Type B pancreatic cell (in vitro differentiated cells): Measurements from ENCODE around the gene BTBD19. TPM values are rescaled to one million over a fixed set of nuclear protein-coding genes. Genes with fewer than 3 reads are reported as not detected.

Source experiments
- DNase-seq: peaks from one replicate; pipeline ENCODE4 v3.0.0; 2021; ENCODE audit warnings: mixed read lengths; ENCODE audit not compliant: unreplicated experiment; ENCODE audit errors: extremely low spot score
- H3K27ac Mint-ChIP-seq: 2 replicates; pipeline ENCODE4 v1.8.0; 2021; ENCODE audit warnings: mild to moderate bottlenecking, mixed read lengths
- H3K27me3 Mint-ChIP-seq: 2 replicates; pipeline ENCODE4 v1.8.0; 2021; ENCODE audit warnings: mixed read lengths
- H3K36me3 Mint-ChIP-seq: 2 replicates; pipeline ENCODE4 v1.8.0; 2021; ENCODE audit warnings: mixed read lengths
- H3K4me1 Mint-ChIP-seq: one replicate; pipeline ENCODE4 v1.8.0; 2021; ENCODE audit warnings: mixed read lengths; ENCODE audit not compliant: unreplicated experiment
- H3K4me3 Mint-ChIP-seq: 2 replicates; pipeline ENCODE4 v1.8.0; 2021; ENCODE audit warnings: mild to moderate bottlenecking, mixed read lengths
- H3K9me3 Mint-ChIP-seq: 2 replicates; pipeline ENCODE4 v1.8.0; 2021; ENCODE audit warnings: mixed read lengths
- CTCF ChIP-seq: fragments of 200-600 bp; sonication (generic); conservative IDR thresholded peaks from 2 replicates; pipeline ENCODE4 v1.5.0; 2021; ENCODE audit warnings: antibody characterized with exemption, mild to moderate bottlenecking
- total RNA-seq: library from RNA; stranded (reverse); gene quantifications from 2 replicates; pipeline ENCODE4 v1.2.1, GENCODE V29; 2021; ENCODE audit warnings: low replicate concordance

The BTBD19 gene
- total RNA-seq, 1 donor from 2014 or later, result 10.3 TPM

- no peaks in the 10 kb centered on the region for H3K9me3 Mint-ChIP-seq
- no peak overlapping the region for H3K27ac Mint-ChIP-seq
- peaks cover 12% of the 10 kb centered on the region for H3K4me1 Mint-ChIP-seq
- H3K4me3 Mint-ChIP-seq, result no peak overlapping the region
- no peaks in the 10 kb centered on the region for H3K27me3 Mint-ChIP-seq
- DNase-seq, result no peak
- TF ChIP-seq CTCF, result no peak
- no peaks in the 10 kb centered on the region for H3K36me3 Mint-ChIP-seq
These were observed 21.4 kb downstream of the BTBD19 start for GRCh38 chr1:44829506-44830384.

GRCh38 chr1:44830900-44831304, 22.6 kb downstream of the BTBD19 start:
- Mint-ChIP-seq H3K27me3 (no peaks in the 10 kb centered on the region), H3K9me3 (no peaks in the 10 kb centered on the region), H3K4me1 (peaks cover 17% of the 10 kb centered on the region), H3K36me3 (no peaks in the 10 kb centered on the region), H3K27ac (peak overlapping the region; percentile 77), H3K4me3 (no peak overlapping the region)
- no peak for DNase-seq
- TF ChIP-seq CTCF, result no peak

- H3K4me3 Mint-ChIP-seq, result peak overlapping the region; percentile 17
- peaks cover 20% of the 10 kb centered on the region for H3K4me1 Mint-ChIP-seq
- peak overlapping the region; percentile 77 for H3K27ac Mint-ChIP-seq
- TF ChIP-seq CTCF, result no peak
- no peaks in the 10 kb centered on the region for H3K9me3 Mint-ChIP-seq
- DNase-seq, result no peak
- H3K27me3 Mint-ChIP-seq, result no peaks in the 10 kb centered on the region
- no peaks in the 10 kb centered on the region for H3K36me3 Mint-ChIP-seq
These were observed 23.2 kb downstream of the BTBD19 start for GRCh38 chr1:44831516-44831915.

- Mint-ChIP-seq H3K4me3 (peak overlapping the region; percentile 39), H3K27ac (peak overlapping the region; percentile 81), H3K27me3 (no peaks in the 10 kb centered on the region), H3K36me3 (no peaks in the 10 kb centered on the region), H3K4me1 (peaks cover 20% of the 10 kb centered on the region), H3K9me3 (no peaks in the 10 kb centered on the region)
- TF ChIP-seq CTCF, result no peak
- no peak for DNase-seq
These were observed 23.9 kb downstream of the BTBD19 start for GRCh38 chr1:44832056-44832705.

- Mint-ChIP-seq H3K36me3 (no peaks in the 10 kb centered on the region), H3K27ac (no peak overlapping the region), H3K4me1 (peaks cover 20% of the 10 kb centered on the region), H3K4me3 (no peak overlapping the region), H3K9me3 (no peaks in the 10 kb centered on the region), H3K27me3 (no peaks in the 10 kb centered on the region)
- DNase-seq, result no peak
- TF ChIP-seq CTCF, result no peak
These were observed 26.0 kb downstream of the BTBD19 start for GRCh38 chr1:44834328-44834727.
